ENCODE measurements around the gene WDR7.

The WDR7 gene

GRCh38 chr18:56990678-56991077, 339.5 kb downstream of the WDR7 start:
- ChIA-PET POLR2A (no interaction called here), CTCF (no interaction called here)
- TF ChIP-seq CTCF (IDR thresholded peaks at IDR 0.05; ENCODE audit: control extremely low read depth, extremely low read depth, low read depth, missing control alignments), result no peak
- DNase-seq (ENCODE audit: extremely low spot score), result no peak

- CTCF ChIA-PET, result interaction anchor here (1.0 to 1.9 kb wide), 5 partner anchors 8 to 13 kb away, joined by 3 to 6 read pairs (median 5); no protein-coding TSS in a partner anchor
- POLR2A ChIA-PET, result no interaction called here
- DNase-seq (ENCODE audit: extremely low spot score), result no peak
- no peak for TF ChIP-seq CTCF (IDR thresholded peaks at IDR 0.05; ENCODE audit: control extremely low read depth, extremely low read depth, low read depth, missing control alignments)
Measured at GRCh38 chr18:56992777-56993176, 341.6 kb downstream of the WDR7 start.

GRCh38 chr18:56995579-56996188, 344.5 kb downstream of the WDR7 start:
- ChIA-PET POLR2A (no interaction called here), CTCF (interaction anchor here (1.0 to 1.6 kb wide), 4 partner anchors 8 to 127 kb away, joined by 3 read pairs; no protein-coding TSS in a partner anchor)
- DNase-seq (ENCODE audit: extremely low spot score), result no peak
- no peak for TF ChIP-seq CTCF (IDR thresholded peaks at IDR 0.05; ENCODE audit: control extremely low read depth, extremely low read depth, low read depth, missing control alignments)

GRCh38 chr18:56997200-56997599, 346.0 kb downstream of the WDR7 start:
- TF ChIP-seq CTCF (IDR thresholded peaks at IDR 0.05; ENCODE audit: control extremely low read depth, extremely low read depth, low read depth, missing control alignments), result no peak
- CTCF ChIA-PET, result interaction anchor here (1.2 to 1.6 kb wide), 2 partner anchors 18 to 28 kb away, joined by 3 read pairs; no protein-coding TSS in a partner anchor
- POLR2A ChIA-PET, result no interaction called here
- DNase-seq (ENCODE audit: extremely low spot score), result no peak

GRCh38 chr18:56999823-57000222, 348.7 kb downstream of the WDR7 start:
- DNase-seq (ENCODE audit: extremely low spot score), result no peak
- POLR2A ChIA-PET, result no interaction called here
- no peak for TF ChIP-seq CTCF (IDR thresholded peaks at IDR 0.05; ENCODE audit: control extremely low read depth, extremely low read depth, low read depth, missing control alignments)
- CTCF ChIA-PET, result interaction anchor here (1.0 to 1.6 kb wide), 3 partner anchors 10 to 131 kb away, joined by 3 to 7 read pairs (median 3); no protein-coding TSS in a partner anchor

- CTCF ChIA-PET, result interaction anchor here (1.2 to 2.4 kb wide), 3 partner anchors 9 to 12 kb away, joined by 4 to 6 read pairs (median 4); no protein-coding TSS in a partner anchor
- no peak for DNase-seq (ENCODE audit: extremely low spot score)
- POLR2A ChIA-PET, result no interaction called here
- TF ChIP-seq CTCF (IDR thresholded peaks at IDR 0.05; ENCODE audit: control extremely low read depth, extremely low read depth, low read depth, missing control alignments), result no peak
Measured at GRCh38 chr18:57002627-57003026, 351.5 kb downstream of the WDR7 start.
